Measurements from ENCODE around the gene NFX1. TPM values are rescaled to one million over a fixed set of nuclear protein-coding genes. Genes with fewer than 3 reads are reported as not detected.

Gene NFX1
- total and polyA plus RNA-seq, 9 of the 15 experiments (the other 6 are each of a cell fraction or from before 2014, with no cell fraction given): 8.8 to 38.9 (median 26.8) TPM

DNA sequence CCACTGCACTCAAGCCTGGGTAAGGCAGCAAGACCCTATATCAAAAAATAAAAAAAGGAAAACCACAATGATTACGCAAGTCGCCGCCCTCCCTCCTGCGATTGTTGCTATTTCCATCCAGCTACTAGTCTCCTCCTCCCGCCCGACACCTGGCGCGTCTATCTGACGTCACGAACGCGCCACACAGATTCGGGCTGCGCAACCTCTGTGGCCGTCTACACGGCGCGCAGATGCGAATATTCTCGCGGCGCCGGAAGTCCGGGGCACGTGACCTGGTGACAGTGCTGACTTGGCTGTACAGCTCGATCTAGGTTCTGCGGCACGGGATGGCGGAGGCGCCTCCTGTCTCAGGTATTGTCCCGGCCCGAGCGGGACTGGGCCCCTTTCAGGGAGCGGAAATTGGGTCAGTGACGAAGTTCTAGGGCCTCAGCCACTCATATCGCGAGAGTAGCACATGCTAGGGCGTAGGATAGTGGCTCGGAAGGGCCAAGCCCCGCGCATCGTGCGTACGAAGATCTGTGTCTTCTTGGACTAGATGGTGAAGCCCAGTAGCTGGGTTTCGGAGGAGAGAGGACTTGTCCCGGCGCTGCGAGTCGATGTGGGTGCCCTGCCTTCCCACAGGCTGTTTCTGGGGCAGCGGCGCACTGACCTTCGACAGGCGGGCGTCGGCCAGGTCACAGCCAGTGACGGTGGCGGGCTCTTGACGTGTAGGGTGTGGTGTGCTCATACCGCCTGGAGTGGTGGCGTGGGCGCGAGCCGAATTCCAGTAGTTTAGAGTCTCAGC, at the start of gene NFX1 (continued):
- TF ChIP-seq KLF6 (CRISPR knock-in tag; IDR thresholded peaks at IDR 0.05; ENCODE audit: borderline replicate concordance) (no peak), NCOA4 (IDR thresholded peaks at IDR 0.05; ENCODE audit: partially characterized antibody) (no peak), TARDBP (IDR thresholded peaks at IDR 0.05) (no peak), ZNF699 (CRISPR knock-in tag; IDR thresholded peaks at IDR 0.05; ENCODE audit: insufficient replicate concordance) (no peak), TEAD4 (IDR thresholded peaks at IDR 0.05; ENCODE audit: low read length) (peak; percentile 53; the same call in 1 of the 2 replicates), TEAD4 (CRISPR knock-in tag; IDR thresholded peaks at IDR 0.05; ENCODE audit: borderline replicate concordance) (no peak), ELF1 (tag; IDR thresholded peaks at IDR 0.05) (peak; percentile 82), ZNF695 (CRISPR knock-in tag; IDR thresholded peaks at IDR 0.05) (no peak), NR2C1 (IDR thresholded peaks at IDR 0.05) (0 out of 2 replicates have a peak, but pooled peaks have one; percentile 50), NR2C1 (tag; IDR thresholded peaks at IDR 0.05) (peak; percentile 47; the same call in 1 of the 2 replicates), ZNF121 (CRISPR knock-in tag; conservative IDR thresholded peaks at IDR 0.05) (no peak), ZNF140 (CRISPR knock-in tag; IDR thresholded peaks at IDR 0.05) (no peak), ZNF584 (CRISPR knock-in tag; IDR thresholded peaks at IDR 0.05; ENCODE audit: low read depth) (no peak), SIRT6 (IDR thresholded peaks at IDR 0.05; ENCODE audit: low read depth, low read length) (no peak), TRIM24 (IDR thresholded peaks at IDR 0.05) (peak; percentile 26 to 50; a peak in 2 of 4 replicates)
- TF ChIP-seq, protein P1, sequence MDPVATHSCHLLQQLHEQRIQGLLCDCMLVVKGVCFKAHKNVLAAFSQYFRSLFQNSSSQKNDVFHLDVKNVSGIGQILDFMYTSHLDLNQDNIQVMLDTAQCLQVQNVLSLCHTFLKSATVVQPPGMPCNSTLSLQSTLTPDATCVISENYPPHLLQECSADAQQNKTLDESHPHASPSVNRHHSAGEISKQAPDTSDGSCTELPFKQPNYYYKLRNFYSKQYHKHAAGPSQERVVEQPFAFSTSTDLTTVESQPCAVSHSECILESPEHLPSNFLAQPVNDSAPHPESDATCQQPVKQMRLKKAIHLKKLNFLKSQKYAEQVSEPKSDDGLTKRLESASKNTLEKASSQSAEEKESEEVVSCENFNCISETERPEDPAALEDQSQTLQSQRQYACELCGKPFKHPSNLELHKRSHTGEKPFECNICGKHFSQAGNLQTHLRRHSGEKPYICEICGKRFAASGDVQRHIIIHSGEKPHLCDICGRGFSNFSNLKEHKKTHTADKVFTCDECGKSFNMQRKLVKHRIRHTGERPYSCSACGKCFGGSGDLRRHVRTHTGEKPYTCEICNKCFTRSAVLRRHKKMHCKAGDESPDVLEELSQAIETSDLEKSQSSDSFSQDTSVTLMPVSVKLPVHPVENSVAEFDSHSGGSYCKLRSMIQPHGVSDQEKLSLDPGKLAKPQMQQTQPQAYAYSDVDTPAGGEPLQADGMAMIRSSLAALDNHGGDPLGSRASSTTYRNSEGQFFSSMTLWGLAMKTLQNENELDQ (CRISPR knock-in tag; IDR thresholded peaks at IDR 0.05; ENCODE audit: borderline replicate concordance): no peak
- TF ChIP-seq, protein P2, sequence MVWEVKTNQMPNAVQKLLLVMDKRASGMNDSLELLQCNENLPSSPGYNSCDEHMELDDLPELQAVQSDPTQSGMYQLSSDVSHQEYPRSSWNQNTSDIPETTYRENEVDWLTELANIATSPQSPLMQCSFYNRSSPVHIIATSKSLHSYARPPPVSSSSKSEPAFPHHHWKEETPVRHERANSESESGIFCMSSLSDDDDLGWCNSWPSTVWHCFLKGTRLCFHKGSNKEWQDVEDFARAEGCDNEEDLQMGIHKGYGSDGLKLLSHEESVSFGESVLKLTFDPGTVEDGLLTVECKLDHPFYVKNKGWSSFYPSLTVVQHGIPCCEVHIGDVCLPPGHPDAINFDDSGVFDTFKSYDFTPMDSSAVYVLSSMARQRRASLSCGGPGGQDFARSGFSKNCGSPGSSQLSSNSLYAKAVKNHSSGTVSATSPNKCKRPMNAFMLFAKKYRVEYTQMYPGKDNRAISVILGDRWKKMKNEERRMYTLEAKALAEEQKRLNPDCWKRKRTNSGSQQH (CRISPR knock-in tag; IDR thresholded peaks at IDR 0.05): no peak
- TF ChIP-seq, protein P3, sequence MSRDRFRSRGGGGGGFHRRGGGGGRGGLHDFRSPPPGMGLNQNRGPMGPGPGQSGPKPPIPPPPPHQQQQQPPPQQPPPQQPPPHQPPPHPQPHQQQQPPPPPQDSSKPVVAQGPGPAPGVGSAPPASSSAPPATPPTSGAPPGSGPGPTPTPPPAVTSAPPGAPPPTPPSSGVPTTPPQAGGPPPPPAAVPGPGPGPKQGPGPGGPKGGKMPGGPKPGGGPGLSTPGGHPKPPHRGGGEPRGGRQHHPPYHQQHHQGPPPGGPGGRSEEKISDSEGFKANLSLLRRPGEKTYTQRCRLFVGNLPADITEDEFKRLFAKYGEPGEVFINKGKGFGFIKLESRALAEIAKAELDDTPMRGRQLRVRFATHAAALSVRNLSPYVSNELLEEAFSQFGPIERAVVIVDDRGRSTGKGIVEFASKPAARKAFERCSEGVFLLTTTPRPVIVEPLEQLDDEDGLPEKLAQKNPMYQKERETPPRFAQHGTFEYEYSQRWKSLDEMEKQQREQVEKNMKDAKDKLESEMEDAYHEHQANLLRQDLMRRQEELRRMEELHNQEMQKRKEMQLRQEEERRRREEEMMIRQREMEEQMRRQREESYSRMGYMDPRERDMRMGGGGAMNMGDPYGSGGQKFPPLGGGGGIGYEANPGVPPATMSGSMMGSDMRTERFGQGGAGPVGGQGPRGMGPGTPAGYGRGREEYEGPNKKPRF (IDR thresholded peaks at IDR 0.05; ENCODE audit: low read depth, low read length): no peak
- TF ChIP-seq, protein P4, sequence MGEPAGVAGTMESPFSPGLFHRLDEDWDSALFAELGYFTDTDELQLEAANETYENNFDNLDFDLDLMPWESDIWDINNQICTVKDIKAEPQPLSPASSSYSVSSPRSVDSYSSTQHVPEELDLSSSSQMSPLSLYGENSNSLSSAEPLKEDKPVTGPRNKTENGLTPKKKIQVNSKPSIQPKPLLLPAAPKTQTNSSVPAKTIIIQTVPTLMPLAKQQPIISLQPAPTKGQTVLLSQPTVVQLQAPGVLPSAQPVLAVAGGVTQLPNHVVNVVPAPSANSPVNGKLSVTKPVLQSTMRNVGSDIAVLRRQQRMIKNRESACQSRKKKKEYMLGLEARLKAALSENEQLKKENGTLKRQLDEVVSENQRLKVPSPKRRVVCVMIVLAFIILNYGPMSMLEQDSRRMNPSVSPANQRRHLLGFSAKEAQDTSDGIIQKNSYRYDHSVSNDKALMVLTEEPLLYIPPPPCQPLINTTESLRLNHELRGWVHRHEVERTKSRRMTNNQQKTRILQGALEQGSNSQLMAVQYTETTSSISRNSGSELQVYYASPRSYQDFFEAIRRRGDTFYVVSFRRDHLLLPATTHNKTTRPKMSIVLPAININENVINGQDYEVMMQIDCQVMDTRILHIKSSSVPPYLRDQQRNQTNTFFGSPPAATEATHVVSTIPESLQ (CRISPR knock-in tag; IDR thresholded peaks at IDR 0.05): 0 out of 2 replicates have a peak, but pooled peaks have one; percentile 71

Data from K562 (cell line).